ENCODE results near the gene LETM1.

LETM1 gene

GRCh38 chr4:1856071-1856942 lies at the start of gene LETM1:
LETM1 (minus strand) TSS chr4:1856156; CDS start chr4:1855950, 206 bp downstream.
- H3K4me3 ChIP-seq (ENCODE audit: low read depth, low read length) = peak within 1 kb of the TSS; percentile 74
- peak; percentile 34; the same call in 1 of the 2 replicates for TF ChIP-seq CTCF (IDR thresholded peaks at IDR 0.05; ENCODE audit: borderline replicate concordance, insufficient read depth, low read depth, low read length)

- no peak for TF ChIP-seq CTCF (IDR thresholded peaks at IDR 0.05; ENCODE audit: borderline replicate concordance, insufficient read depth, low read depth, low read length)
- H3K4me3 ChIP-seq (ENCODE audit: low read depth, low read length) = no peak overlapping the region
Measured at GRCh38 chr4:1904042-1904441, 48.1 kb upstream of the LETM1 start.

GRCh38 chr4:1903035-1903434 lies 47.1 kb upstream of the LETM1 start:
- H3K4me3 ChIP-seq (ENCODE audit: low read depth, low read length) = no peak overlapping the region
- TF ChIP-seq CTCF (IDR thresholded peaks at IDR 0.05; ENCODE audit: borderline replicate concordance, insufficient read depth, low read depth, low read length) = no peak

GRCh38 chr4:1902243-1902642 lies 46.3 kb upstream of the LETM1 start:
- TF ChIP-seq CTCF (IDR thresholded peaks at IDR 0.05; ENCODE audit: borderline replicate concordance, insufficient read depth, low read depth, low read length) = no peak
- H3K4me3 ChIP-seq (ENCODE audit: low read depth, low read length) = no peak overlapping the region

GRCh38 chr4:1901127-1901526 lies 45.2 kb upstream of the LETM1 start:
- TF ChIP-seq CTCF (IDR thresholded peaks at IDR 0.05; ENCODE audit: borderline replicate concordance, insufficient read depth, low read depth, low read length) = no peak
- no peak overlapping the region for H3K4me3 ChIP-seq (ENCODE audit: low read depth, low read length)

- H3K4me3 ChIP-seq (ENCODE audit: low read depth, low read length) = no peak overlapping the region
- TF ChIP-seq CTCF (IDR thresholded peaks at IDR 0.05; ENCODE audit: borderline replicate concordance, insufficient read depth, low read depth, low read length) = no peak
Measured at GRCh38 chr4:1900624-1901023, 44.7 kb upstream of the LETM1 start.

GRCh38 chr4:1900087-1900433 lies 44.1 kb upstream of the LETM1 start:
- no peak for TF ChIP-seq CTCF (IDR thresholded peaks at IDR 0.05; ENCODE audit: borderline replicate concordance, insufficient read depth, low read depth, low read length)
- H3K4me3 ChIP-seq (ENCODE audit: low read depth, low read length) = no peak overlapping the region
